Esophagus (tissue), 2 donors: Measurements from ENCODE around the gene SEC23A. TPM values are rescaled to one million over a fixed set of nuclear protein-coding genes. Genes with fewer than 3 reads are reported as not detected.
"Not testable (repeated sequence)": the region's sequence is repeated elsewhere in the genome, so short reads cannot be mapped to it uniquely, and the experiment has no call there.

Experiments used
- H3K27ac ChIP-seq, 2 donors: one replicate each; pipeline ENCODE4 v1.5.1; 2013; ENCODE audit warnings: low read depth in 2 of 2, mild to moderate bottlenecking in 2 of 2, inconsistent platforms in 1 of 2, low read length in 1 of 2, moderate library complexity in 1 of 2
- H3K27me3 ChIP-seq, 2 donors: one replicate each; pipeline ENCODE4 v1.6.1; 2013; ENCODE audit warnings: low read length in 2 of 2, control low read depth in 1 of 2, mild to moderate bottlenecking in 1 of 2; ENCODE audit not compliant: insufficient read depth in 2 of 2, control insufficient read depth in 1 of 2
- H3K36me3 ChIP-seq, 2 donors: one replicate each; pipeline ENCODE4 v1.6.1; 2013; ENCODE audit warnings: low read length in 1 of 2; ENCODE audit not compliant: control insufficient read depth in 2 of 2, insufficient read depth in 2 of 2
- H3K4me1 ChIP-seq, 2 donors: one replicate each; pipeline ENCODE4 v1.6.1; 2013; ENCODE audit warnings: low read length in 1 of 2; ENCODE audit not compliant: control insufficient read depth in 2 of 2, insufficient read depth in 2 of 2
- H3K4me3 ChIP-seq, 2 donors: one replicate each; pipeline ENCODE4 v1.5.1; 2013; ENCODE audit warnings: low read length in 2 of 2, mild to moderate bottlenecking in 2 of 2, low read depth in 1 of 2, moderate library complexity in 1 of 2
- H3K9me3 ChIP-seq, 2 donors: one replicate each; pipeline ENCODE4 v1.6.1; 2013; ENCODE audit warnings: mild to moderate bottlenecking in 2 of 2, low read depth in 1 of 2, low read length in 1 of 2, moderate library complexity in 1 of 2; ENCODE audit not compliant: control insufficient read depth in 2 of 2, insufficient read depth in 1 of 2
- WGBS, 2 donors: extraction: QIAGEN DNeasy Blood & Tissue Kit; methylation state at CpG; one replicate each; pipeline ENCODE4 v1.1.7; 2013; 5-methylcytosine and 5-hydroxymethylcytosine counted together
- polyA plus RNA-seq, 2 donors: library from polyadenylated mRNA; stranded (reverse); fragments of 200-250 nt; gene quantifications; one replicate each; pipeline ENCODE4 v1.2.3, GENCODE V29; 2013
- donor health status: healthy with polysubstance abuse.
- donor health status: Bipolar disorder and iron deficiency.

SEC23A gene
- polyA plus RNA-seq, 2 donors = 5.9 to 12.2 TPM

- peak within 1 kb of the TSS; percentile 52 to 97 for H3K27ac ChIP-seq
- no peaks in the 10 kb centered on the region for H3K9me3 ChIP-seq
- H3K27me3 ChIP-seq = no peaks in the 10 kb centered on the region
- 1% methylated on average over 40 of the region's 40 CpGs for WGBS, 2 donors
- H3K36me3 ChIP-seq = no peaks in the 10 kb centered on the region
- peak within 1 kb of the TSS; percentile 63 to 96 for H3K4me3 ChIP-seq
- peaks cover 0 to 2% of the 10 kb centered on the region in 2 donors for H3K4me1 ChIP-seq
Observed at GRCh38 chr14:39114073-39114838, 11.2 kb upstream of the SEC23A start, which contains the start of gene GEMIN2. Gene GEMIN2, plus strand, starts transcription at chr14:39114323. Its CDS starts 16 bp downstream, at chr14:39114339.

- peaks cover 0 to 2% of the 10 kb centered on the region in 2 donors for H3K4me1 ChIP-seq
- no peaks in the 10 kb centered on the region for H3K36me3 ChIP-seq
- no peaks in the 10 kb centered on the region for H3K9me3 ChIP-seq
- WGBS, 2 donors = 70 to 72% methylated on average over 3 of the region's 3 CpGs
- peak overlapping the region; percentile 63 to 96 for H3K4me3 ChIP-seq
- no peaks in the 10 kb centered on the region for H3K27me3 ChIP-seq
- peak overlapping the region; percentile 52 to 97 for H3K27ac ChIP-seq
Observed at GRCh38 chr14:39113685-39114072, 10.6 kb upstream of the SEC23A start.

GRCh38 chr14:39109893-39110715 lies 7.1 kb upstream of the SEC23A start:
- Histone ChIP-seq H3K9me3 (no peaks in the 10 kb centered on the region), H3K36me3 (no peaks in the 10 kb centered on the region), H3K27me3 (no peaks in the 10 kb centered on the region), H3K4me1 (peaks cover 0 to 2% of the 10 kb centered on the region in 2 donors), H3K27ac (peak overlapping the region in 1 of 2 donors; percentile 13), H3K4me3 (no peak overlapping the region)
- 69 to 76% methylated on average over 12 of the region's 12 CpGs for WGBS, 2 donors

- Histone ChIP-seq H3K4me3 (no peak overlapping the region), H3K4me1 (no peaks in the 10 kb centered on the region), H3K27ac (no peak overlapping the region), H3K9me3 (no peaks in the 10 kb centered on the region), H3K27me3 (no peaks in the 10 kb centered on the region), H3K36me3 (no peaks in the 10 kb centered on the region)
- WGBS, 2 donors = 90 to 95% methylated on average over 3 of the region's 3 CpGs
Observed at GRCh38 chr14:39108791-39109190, 5.8 kb upstream of the SEC23A start.

GRCh38 chr14:39107591-39107996 lies 4.6 kb upstream of the SEC23A start:
- H3K4me1 ChIP-seq = no peaks in the 10 kb centered on the region
- H3K27me3 ChIP-seq = no peaks in the 10 kb centered on the region
- no peaks in the 10 kb centered on the region for H3K9me3 ChIP-seq
- H3K4me3 ChIP-seq = no peak overlapping the region
- H3K36me3 ChIP-seq = no peaks in the 10 kb centered on the region
- no peak overlapping the region for H3K27ac ChIP-seq
- WGBS, 2 donors = 58 to 63% methylated on average over 2 of the region's 2 CpGs

DNA sequence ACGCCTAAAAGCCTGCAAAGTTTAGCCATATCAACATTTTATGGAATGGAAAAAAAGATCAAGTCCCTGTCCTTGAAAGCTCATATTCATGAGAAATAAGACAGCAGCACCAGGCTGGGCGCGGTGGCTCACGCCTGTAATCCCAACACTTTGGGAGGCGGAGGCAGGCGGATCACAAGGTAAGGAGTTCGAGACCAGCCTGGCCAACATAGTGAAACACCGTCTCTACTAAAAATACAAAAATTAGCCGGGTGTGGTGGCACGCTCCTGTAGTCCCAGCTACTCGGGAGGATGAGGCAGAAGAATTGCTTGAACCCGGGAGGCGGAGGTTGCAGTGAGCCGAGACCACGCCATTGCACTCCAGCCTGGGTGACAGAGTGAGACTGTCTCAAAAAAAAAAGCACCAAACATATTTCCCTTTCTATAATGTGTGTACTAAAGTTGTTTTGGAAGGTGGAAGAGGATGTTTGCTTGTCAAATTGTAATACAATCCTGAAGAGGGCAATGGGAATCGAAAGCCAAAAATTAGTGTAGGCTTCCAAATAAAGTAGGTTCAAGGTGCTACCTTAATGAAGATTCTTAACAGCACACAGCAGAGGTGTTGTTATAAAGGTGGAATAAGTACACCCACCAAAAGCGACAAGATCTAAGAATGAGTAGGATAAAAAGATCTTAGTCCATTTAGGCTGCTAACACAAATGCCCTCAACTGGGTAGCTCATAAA lies 1.2 kb upstream of the SEC23A start:
- not testable (repeated sequence) for H3K9me3 ChIP-seq, H3K27me3 ChIP-seq, H3K36me3 ChIP-seq, H3K4me1 ChIP-seq
- 79 to 87% methylated on average over 17 of the region's 17 CpGs for WGBS, 2 donors
- Histone ChIP-seq H3K4me3 (peak overlapping the region; percentile 66 to 87), H3K27ac (peak overlapping the region in 1 of 2 donors; percentile 99)

DNA sequence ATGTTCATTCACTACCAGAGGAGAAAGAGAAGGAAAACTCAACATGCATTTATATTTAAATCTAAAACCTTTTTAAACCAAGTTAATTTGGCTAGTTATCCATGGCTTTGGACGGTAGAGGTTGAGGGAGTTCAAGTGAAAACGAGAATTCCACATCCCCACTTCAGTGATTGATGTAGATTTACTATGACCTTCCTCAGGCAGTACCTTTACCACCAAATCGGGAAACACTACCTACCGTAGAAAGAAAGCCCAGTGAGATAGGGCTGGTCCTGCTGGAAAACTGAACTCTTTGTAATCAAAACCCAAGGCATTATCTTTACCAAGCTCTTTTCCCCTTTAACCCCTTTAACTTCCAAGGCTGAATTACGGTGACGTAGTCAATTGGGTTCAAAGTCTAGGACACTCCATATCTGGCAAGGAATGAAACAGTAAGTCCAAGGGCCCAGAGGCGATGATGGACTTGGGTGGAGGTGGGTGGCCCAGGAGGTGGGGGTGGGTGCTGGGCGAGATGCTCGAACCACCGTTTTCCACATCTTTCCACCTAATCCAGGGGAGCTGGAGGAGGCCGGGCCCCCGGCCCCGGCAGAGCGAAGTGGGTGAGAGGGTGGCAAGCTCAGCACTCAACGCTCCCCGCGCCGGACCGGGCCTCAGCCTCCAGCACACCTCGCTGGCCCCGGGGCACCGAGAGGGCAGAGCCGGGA lies 618 bp downstream of the SEC23A start:
- 1% methylated on average over 20 to 23 of the region's 23 CpGs for WGBS, 2 donors
- peak overlapping the region; percentile 94 to 99 for H3K27ac ChIP-seq
- H3K36me3 ChIP-seq = no peaks in the 10 kb centered on the region
- peak overlapping the region; percentile 66 to 87 for H3K4me3 ChIP-seq
- no peaks in the 10 kb centered on the region for H3K9me3 ChIP-seq
- no peaks in the 10 kb centered on the region for H3K4me1 ChIP-seq
- no peaks in the 10 kb centered on the region for H3K27me3 ChIP-seq

DNA sequence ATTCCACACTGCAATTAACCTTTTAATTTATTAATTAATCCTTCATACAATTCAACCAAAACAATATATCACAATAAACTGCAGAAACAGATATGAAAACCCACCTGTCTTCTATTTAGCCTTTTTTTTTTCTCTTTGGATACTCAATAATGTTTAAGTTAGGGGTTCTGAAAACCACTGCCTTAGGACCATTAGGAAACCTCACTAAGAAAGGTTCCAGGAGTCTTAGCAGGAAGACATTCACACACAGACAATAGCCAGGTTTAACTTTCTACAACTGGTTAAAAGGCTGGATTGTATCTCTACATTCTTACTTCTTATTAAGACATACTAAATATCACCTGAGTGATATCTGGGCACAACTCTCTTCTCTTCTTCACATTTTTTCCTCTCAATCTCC lies 3.3 kb downstream of the SEC23A start:
- H3K9me3 ChIP-seq = no peaks in the 10 kb centered on the region
- no peak overlapping the region for H3K4me3 ChIP-seq
- H3K27me3 ChIP-seq = no peaks in the 10 kb centered on the region
- no peaks in the 10 kb centered on the region for H3K4me1 ChIP-seq
- H3K27ac ChIP-seq = no peak overlapping the region
- H3K36me3 ChIP-seq = no peaks in the 10 kb centered on the region

- not testable (repeated sequence) for H3K27me3 ChIP-seq, H3K36me3 ChIP-seq, H3K4me1 ChIP-seq, H3K4me3 ChIP-seq, H3K27ac ChIP-seq, H3K9me3 ChIP-seq
- 95 to 98% methylated on average over 10 of the region's 10 CpGs for WGBS, 2 donors
Observed at GRCh38 chr14:39099215-39099614, 3.8 kb downstream of the SEC23A start.
